Right cardiac atrium (tissue), 5 donors: ENCODE results near the gene SNX33. TPM values are rescaled to one million over a fixed set of nuclear protein-coding genes. Genes with fewer than 3 reads are reported as not detected.
"Not testable (repeated sequence)": the region's sequence is repeated elsewhere in the genome, so short reads cannot be mapped to it uniquely, and the experiment has no call there.

Source experiments
- ATAC-seq, 2 donors: fragments of 200-7000 bp; cut with Tn5 transposase; one replicate each; pipeline versions ENCODE4 v1.8.0 to v1.9.1; 2020; ENCODE audit warnings: moderate library complexity in 2 of 2, mild to moderate bottlenecking in 1 of 2
- DNase-seq, 3 donors: peaks; one replicate each; pipeline ENCODE4 v3.0.0-alpha.2; 2020
- H3K27ac ChIP-seq: one replicate; pipeline ENCODE4 v1.5.1; 2013; ENCODE audit warnings: mild to moderate bottlenecking, low read length, control low read depth, moderate library complexity
- H3K27me3 ChIP-seq: one replicate; pipeline ENCODE4 v1.6.1; 2013; ENCODE audit not compliant: control insufficient read depth, insufficient read depth
- H3K4me1 ChIP-seq: one replicate; pipeline ENCODE4 v1.6.1; 2013; ENCODE audit warnings: low read length; ENCODE audit not compliant: control insufficient read depth, insufficient read depth
- H3K4me3 ChIP-seq: one replicate; pipeline ENCODE4 v1.5.1; 2013; ENCODE audit warnings: low read length, control low read depth
- H3K9me3 ChIP-seq: one replicate; pipeline ENCODE4 v1.6.1; 2013; ENCODE audit warnings: low read length; ENCODE audit not compliant: control insufficient read depth
- WGBS: extraction: QIAGEN DNeasy Blood & Tissue Kit; methylation state at CpG from one replicate; pipeline ENCODE4 v1.1.7; 2013; 5-methylcytosine and 5-hydroxymethylcytosine counted together
- intact Hi-C, 4 donors: fragments of 100-400 bp; cut with DNase I; formaldehyde crosslinking; loops; one replicate each; pipeline versions ENCODE4 v1.11.0 to v1.14.0; 2022 to 2023
- polyA plus RNA-seq: library from polyadenylated mRNA; stranded (reverse); fragments of 200-250 nt; gene quantifications from one replicate; pipeline ENCODE4 v1.2.3, GENCODE V29; 2013
- total RNA-seq, 4 donors: library from RNA; stranded (reverse); fragmentation: NEBNext Ultra II Directional; extraction: Animal tissue kit (Norgen Biotek cat#: 25700); gene quantifications; one replicate each; pipeline ENCODE4 v1.2.1, GENCODE V29; 2021
- donor health status: healthy with polysubstance abuse.
- donor health status: DM: no; HTN: yes; CAD: no.
- donor health status: DM: no; HTN: no; CAD: no.
- donor health status: DM: no; HTN: yes; CAD: no; lungs with severe emphysema.
- donor health status: DM: yes; HTN: yes; CAD: no.

The SNX33 gene
- total and polyA plus RNA-seq, 5 donors = 13.2 to 18.4 (median 17.5) TPM

GRCh38 chr15:75677465-75678323 lies 30.0 kb downstream of the SNX33 start:
- 86% methylated on average over 16 of the region's 16 CpGs for WGBS
- intact Hi-C loops = no loop called here
- H3K27ac ChIP-seq = no peak overlapping the region

GRCh38 chr15:75678324-75678690 lies 30.6 kb downstream of the SNX33 start:
- H3K4me3 ChIP-seq, H3K27ac ChIP-seq, H3K27me3 ChIP-seq, ATAC-seq, intact Hi-C loops, H3K4me1 ChIP-seq, DNase-seq, H3K9me3 ChIP-seq: not testable (repeated sequence)
- 95% methylated on average over 6 of the region's 6 CpGs for WGBS

More at GRCh38 chr15:75677465-75678323, 30.0 kb downstream of the SNX33 start:
- DNase-seq = no peak
- no peaks in the 10 kb centered on the region for H3K27me3 ChIP-seq
- H3K4me3 ChIP-seq = no peak overlapping the region
- peaks cover 15% of the 10 kb centered on the region for H3K4me1 ChIP-seq
- H3K9me3 ChIP-seq = no peaks in the 10 kb centered on the region
- ATAC-seq = no peak

GRCh38 chr15:75680007-75680789 lies 32.5 kb downstream of the SNX33 start:
- no peak overlapping the region for H3K27ac ChIP-seq
- ATAC-seq (no peak), DNase-seq (no peak)
- H3K9me3 ChIP-seq = no peaks in the 10 kb centered on the region
- H3K27me3 ChIP-seq = no peaks in the 10 kb centered on the region
- 76% methylated on average over 11 of the region's 11 CpGs for WGBS
- H3K4me3 ChIP-seq = no peak overlapping the region
- H3K4me1 ChIP-seq = no peaks in the 10 kb centered on the region
- intact Hi-C loops = loop anchor here in 1 of 4 donors (10.0 kb wide), 2 partner anchors 45 to 55 kb away; no protein-coding TSS in a partner anchor

GRCh38 chr15:75682181-75683135 lies 34.7 kb downstream of the SNX33 start:
- H3K27me3 ChIP-seq = no peaks in the 10 kb centered on the region
- no peak overlapping the region for H3K27ac ChIP-seq
- no peak overlapping the region for H3K4me3 ChIP-seq
- WGBS = 89% methylated on average over 40 of the region's 40 CpGs
- ATAC-seq = no peak
- intact Hi-C loops = loop anchor here in 1 of 4 donors (10.0 kb wide), 2 partner anchors 48 to 52 kb away; no protein-coding TSS in a partner anchor
- DNase-seq = peak in 1 of 3 donors; percentile 58
- no peaks in the 10 kb centered on the region for H3K4me1 ChIP-seq
- H3K9me3 ChIP-seq = no peaks in the 10 kb centered on the region

GRCh38 chr15:75683646-75684312 lies 36.1 kb downstream of the SNX33 start:
- H3K9me3 ChIP-seq, H3K4me1 ChIP-seq, H3K27ac ChIP-seq, H3K27me3 ChIP-seq, H3K4me3 ChIP-seq: not testable (repeated sequence)
- intact Hi-C loops = loop anchor here in 1 of 4 donors (10.0 kb wide), 2 partner anchors 49 to 51 kb away; no protein-coding TSS in a partner anchor
- 22% methylated on average over 14 of the region's 14 CpGs for WGBS
- peak; percentile 77 to 90 (median 87) for DNase-seq
- ATAC-seq = peak; percentile 75 to 79

GRCh38 chr15:75684648-75685047 lies 36.9 kb downstream of the SNX33 start:
- H3K4me1 ChIP-seq = no peaks in the 10 kb centered on the region
- ATAC-seq (no peak), DNase-seq (no peak)
- H3K27me3 ChIP-seq = no peaks in the 10 kb centered on the region
- H3K4me3 ChIP-seq = no peak overlapping the region
- no peaks in the 10 kb centered on the region for H3K9me3 ChIP-seq
- intact Hi-C loops = loop anchor here in 1 of 4 donors (10.0 kb wide), 2 partner anchors 50 kb away; no protein-coding TSS in a partner anchor
- no peak overlapping the region for H3K27ac ChIP-seq
- 88% methylated on average over 10 of the region's 10 CpGs for WGBS

- no peak for DNase-seq
- ATAC-seq = no peak
- no peaks in the 10 kb centered on the region for H3K4me1 ChIP-seq
- 79% methylated on average over 12 of the region's 12 CpGs for WGBS
- H3K27me3 ChIP-seq = no peaks in the 10 kb centered on the region
- no peaks in the 10 kb centered on the region for H3K9me3 ChIP-seq
- no peak overlapping the region for H3K27ac ChIP-seq
- intact Hi-C loops = loop anchor here in 1 of 4 donors (10.0 kb wide), 2 partner anchors 50 kb away; no protein-coding TSS in a partner anchor
- H3K4me3 ChIP-seq = no peak overlapping the region
Observed at GRCh38 chr15:75685195-75685594, 37.5 kb downstream of the SNX33 start.

GRCh38 chr15:75686212-75686642 lies 38.5 kb downstream of the SNX33 start:
- not testable (repeated sequence) for H3K9me3 ChIP-seq, H3K4me3 ChIP-seq, H3K4me1 ChIP-seq, H3K27ac ChIP-seq, H3K27me3 ChIP-seq
- intact Hi-C loops = loop anchor here in 1 of 4 donors (10.0 kb wide), 2 partner anchors 49 to 51 kb away; no protein-coding TSS in a partner anchor
- ATAC-seq (peak; percentile 69 to 73), DNase-seq (peak; percentile 75 to 94 (median 93))
- 31% methylated on average over 14 of the region's 14 CpGs for WGBS

GRCh38 chr15:75687486-75688277 lies 40.0 kb downstream of the SNX33 start:
- intact Hi-C loops = loop anchor here in 1 of 4 donors (10.0 kb wide), 2 partner anchors 47 to 53 kb away; no protein-coding TSS in a partner anchor
- no peaks in the 10 kb centered on the region for H3K9me3 ChIP-seq
- H3K4me1 ChIP-seq = no peaks in the 10 kb centered on the region
- DNase-seq = no peak
- H3K27me3 ChIP-seq = no peaks in the 10 kb centered on the region
- H3K27ac ChIP-seq = no peak overlapping the region
- H3K4me3 ChIP-seq = no peak overlapping the region
- ATAC-seq = no peak
- WGBS = 89% methylated on average over 44 of the region's 44 CpGs
